ENCODE measurements around the gene DLG2.
A peak's percentile ranks its signal among the peaks of the same experiment; 100 is the strongest.

GRCh38 chr11:85664615-85665481 lies 37.7 kb upstream of the DLG2 start, which contains the start of gene CREBZF:
- TF ChIP-seq SP1 (IDR thresholded peaks at IDR 0.05) (peak; percentile 33), CTCF (IDR thresholded peaks at IDR 0.05; ENCODE audit: low read depth, low read length, missing input control) (no peak), GABPA (IDR thresholded peaks at IDR 0.05 in 1 of 2, conservative IDR thresholded peaks at IDR 0.05 in 1 of 2) (peak; percentile 52 to 86), ATF3 (IDR thresholded peaks at IDR 0.05) (no peak)
